K562 (cell line): Measurements from ENCODE around the gene C1RL. TPM values are rescaled to one million over a fixed set of nuclear protein-coding genes. Genes with fewer than 3 reads are reported as not detected.

Experiments
- ATAC-seq: fragments of 200-7000 bp; cut with Tn5 transposase; 3 replicates; pipeline ENCODE4 v1.9.1; 2020; ENCODE audit warnings: moderate library complexity
- BruUV-seq: library from RNA; stranded (reverse); fragments of 400-500 nt; replicated peaks from 2 replicates; lab custom pipeline; 2021; lab: Mats Ljungman, UMichigan
- CTCF ChIA-PET: fragments of 300-600 bp; formaldehyde crosslinking; extraction: SDS; loops from one replicate; lab custom pipeline; 2021; ENCODE audit warnings: low intra/inter-chr PET ratio; lab: Yijun Ruan, JAX
- POLR2A ChIA-PET: fragments of 300-600, 350-650 bp; sonication (Branson Sonifier 250); formaldehyde crosslinking; extraction: SDS; loops from one replicate; lab custom pipeline; 2021; ENCODE audit warnings: antibody characterized with exemption, inconsistent platforms; lab: Yijun Ruan, JAX
- DNase-seq, 4 experiments: peaks; one replicate each; pipeline versions ENCODE4 v3.0.0 to v3.0.0-alpha.2; 2011 to 2018; ENCODE audit warnings: low spot score in 3 of 4, mixed read lengths in 3 of 4; ENCODE audit errors: extremely low read depth in 1 of 4
- FAIRE-seq: peaks from 2 replicates; lab custom pipeline; 2011; peaks lifted over from hg19 to GRCh38; lab: Jason Lieb, UNC
- H2AFZ ChIP-seq: 2 replicates; pipeline ENCODE4 v1.6.0; 2011; ENCODE audit warnings: low read depth, low read length, control low read depth, inconsistent platforms
- H3K27ac ChIP-seq: fragments of 200-600 bp; 3 replicates; pipeline ENCODE4 v1.8.0; 2011; ENCODE audit warnings: low read depth, mild to moderate bottlenecking, control low read depth, inconsistent platforms, low read length, moderate library complexity, mixed read lengths; ENCODE audit errors: extremely low read depth
- H3K27me3 ChIP-seq, 2 experiments: fragments of 300-600 bp in 1 of 2; 2 replicates in 1 of 2; 3 replicates in 1 of 2; pipeline versions ENCODE4 v1.6.0 to v1.8.0; 2011; ENCODE audit warnings: inconsistent platforms in 2 of 2, low read length in 2 of 2, mild to moderate bottlenecking in 1 of 2, mixed read lengths in 1 of 2, moderate library complexity in 1 of 2; ENCODE audit not compliant: control insufficient read depth in 2 of 2, insufficient read depth in 2 of 2
- H3K36me3 ChIP-seq: fragments of 300-600 bp; 3 replicates; pipeline ENCODE4 v1.8.0; 2011; ENCODE audit warnings: mild to moderate bottlenecking, low read length, inconsistent platforms; ENCODE audit not compliant: control insufficient read depth, insufficient read depth
- H3K4me1 ChIP-seq, 2 experiments: fragments of 200-600 bp in 1 of 2; replicated peaks in 1 of 2; 2 replicates in 1 of 2; 3 replicates in 1 of 2; pipeline versions ENCODE4 v1.5.1 to v1.8.0; 2011; ENCODE audit warnings: inconsistent platforms in 2 of 2, low read length in 2 of 2, mild to moderate bottlenecking in 1 of 2, mixed read lengths in 1 of 2, moderate library complexity in 1 of 2; ENCODE audit not compliant: control insufficient read depth in 2 of 2, insufficient read depth in 2 of 2
- H3K4me2 ChIP-seq: 2 replicates; pipeline ENCODE4 v1.6.1; 2011; ENCODE audit warnings: low read length, control low read depth, inconsistent platforms, mixed read lengths; ENCODE audit not compliant: insufficient read depth
- H3K4me3 ChIP-seq: fragments of 200-600 bp; sonication (generic), shearing (Covaris generic); 2 replicates; pipeline ENCODE4 v1.5.1; 2016; ENCODE audit warnings: control low read depth, inconsistent platforms
- H3K79me2 ChIP-seq: fragments of 200-600 bp; 3 replicates; pipeline ENCODE4 v1.8.0; 2011; ENCODE audit warnings: low read length, inconsistent platforms; ENCODE audit not compliant: control insufficient read depth, insufficient read depth
- H3K9ac ChIP-seq, 2 experiments: 2 replicates each; pipeline versions ENCODE4 v1.6.0 to v1.6.1; 2011; ENCODE audit warnings: low read depth in 2 of 2, low read length in 2 of 2, control low read depth in 1 of 2, inconsistent platforms in 1 of 2, mild to moderate bottlenecking in 1 of 2, mixed read lengths in 1 of 2; ENCODE audit not compliant: insufficient read depth in 1 of 2
- H3K9me1 ChIP-seq: one replicate; pipeline ENCODE4 v1.6.0; 2011; ENCODE audit warnings: inconsistent platforms, mild to moderate bottlenecking, low read length, moderate library complexity; ENCODE audit not compliant: control insufficient read depth, insufficient read depth
- H3K9me3 ChIP-seq: replicated peaks from 2 replicates; pipeline ENCODE4 v1.5.1; 2011; ENCODE audit warnings: low read depth, low read length, inconsistent platforms; ENCODE audit not compliant: control insufficient read depth, insufficient read depth
- H4K20me1 ChIP-seq: replicated peaks from 2 replicates; pipeline ENCODE4 v1.6.1; 2011; ENCODE audit warnings: low read length, inconsistent platforms, mixed read lengths; ENCODE audit not compliant: control insufficient read depth, insufficient read depth
- BDP1 ChIP-seq: IDR thresholded peaks from 3 replicates; pipeline ENCODE4 v1.6.1; 2011; ENCODE audit not compliant: insufficient read length, insufficient read depth
- FIP1L1 ChIP-seq: fragments of 200-400 bp; formaldehyde crosslinking; IDR thresholded peaks from 2 replicates; pipeline ENCODE4 v1.6.1; 2018; ENCODE audit warnings: mild to moderate bottlenecking, low read depth, low read length; ENCODE audit not compliant: poor library complexity, severe bottlenecking
- FOXA1 ChIP-seq: fragments of 450-650 bp; IDR thresholded peaks from 2 replicates; pipeline ENCODE4 v1.6.1; 2016; ENCODE audit warnings: mild to moderate bottlenecking, borderline replicate concordance
- OTX1 ChIP-seq: fragments of 450-650 bp; formaldehyde crosslinking; IDR thresholded peaks from 2 replicates; pipeline ENCODE4 v1.4.0; 2022; ENCODE audit warnings: mild to moderate bottlenecking
- SRSF9 ChIP-seq: fragments of 200-400 bp; formaldehyde crosslinking; IDR thresholded peaks from 2 replicates; pipeline ENCODE4 v1.6.1; 2017; ENCODE audit warnings: low read depth, low read length, borderline replicate concordance
- TEAD4 ChIP-seq, 2 experiments: sonication (generic) in 1 of 2; formaldehyde crosslinking in 1 of 2; IDR thresholded peaks; 2 replicates each; pipeline versions ENCODE4 v1.6.1 to v1.8.0; 2012 to 2022; ENCODE audit warnings: borderline replicate concordance in 1 of 2, inconsistent platforms in 1 of 2, low read length in 1 of 2, mild to moderate bottlenecking in 1 of 2, missing genetic modification reagents in 1 of 2
- ZNF316 ChIP-seq: fragments of 450-650 bp; IDR thresholded peaks from 2 replicates; pipeline ENCODE4 v1.6.1; 2016
- ZNF584 ChIP-seq: fragments of 200-800 bp; sonication (Bioruptor generic); IDR thresholded peaks from 2 replicates; pipeline ENCODE4 v1.6.1; 2016; ENCODE audit warnings: low read depth, mild to moderate bottlenecking, missing genetic modification characterization, missing compliant biosample characterization
- ZNF778 ChIP-seq: fragments of 450-650 bp; formaldehyde crosslinking; IDR thresholded peaks from 2 replicates; pipeline ENCODE4 v1.4.0; 2020; ENCODE audit warnings: mild to moderate bottlenecking, moderate library complexity
- WGBS: fragments of 100-300 bp; shearing (Covaris generic); methylation state at CpG from one replicate; pipeline ENCODE4 v1.1.6; 2016; ENCODE audit warnings: low coverage, mixed read lengths; ENCODE audit not compliant: insufficient coverage; ENCODE audit errors: missing lambda C conversion rate; 5-methylcytosine and 5-hydroxymethylcytosine counted together
- in situ Hi-C: fragments of 300-500 bp; cut with MboI; formaldehyde crosslinking; loops from 4 replicates; pipeline ENCODE4 v1.15.0; 2018; ENCODE audit warnings: inconsistent platforms, mixed read lengths
- intact Hi-C: fragments of 100-400 bp; cut with micrococcal nuclease; formaldehyde crosslinking; loops from 2 replicates; pipeline ENCODE4 v1.14.2; 2022
- polyA plus RNA-seq, 8 experiments: library from polyadenylated mRNA; depleted of rRNA in 4 of 8; stranded (reverse) in 5 of 8; unstranded in 3 of 8; fragments of >200 nt; fragmentation: Nextera tagmentation in 2 of 8; fragmentation: Illumina TruSeq in 1 of 8; extraction: Ambion mirVana in 2 of 8; extraction: Trizol in 1 of 8; gene quantifications; 2 replicates each; pipeline versions ENCODE4 v1.2.1 to v1.2.3, GENCODE V29; 2011 to 2014; ENCODE audit warnings: inconsistent platforms in 1 of 8, missing spikeins in 1 of 8
- total RNA-seq, 7 experiments: library from RNA; depleted of rRNA in 6 of 7; stranded (reverse); fragments of >200 nt in 6 of 7; fragmentation: Illumina TruSeq in 2 of 7; extraction: Trizol in 2 of 7; gene quantifications; 2 replicates each; pipeline versions ENCODE4 v1.2.1 to v1.2.3, GENCODE V29; 2011 to 2021; ENCODE audit warnings: low replicate concordance in 1 of 7

Gene C1RL
- total and polyA plus RNA-seq, 9 of the 15 experiments (the other 6 are each of a cell fraction or from before 2014, with no cell fraction given): 1.4 to 10.7 (median 8.0) TPM

GRCh38 chr12:7154042-7154441, 45.0 kb upstream of the C1RL start:
- TF ChIP-seq OTX1 (no peak), ZNF584 (no peak), FIP1L1 (no peak), ZNF316 (no peak), SRSF9 (no peak), BDP1 (no peak), ZNF778 (no peak), TEAD4 (IDR thresholded peaks at IDR 0.05; ENCODE audit: low read length) (no peak), TEAD4 (CRISPR knock-in tag; IDR thresholded peaks at IDR 0.05; ENCODE audit: borderline replicate concordance) (no peak), FOXA1 (no peak)
- DNase-seq (no peak), ATAC-seq (no peak), FAIRE-seq (no peak)
- peaks cover 0 to 9% of the 10 kb centered on the region in 2 experiments; a peak in 2 of 5 replicates for H3K4me1 ChIP-seq
- BruUV-seq: no TSS peak
- H3K9me1 ChIP-seq: no peaks in the 10 kb centered on the region
- in situ Hi-C loops: no loop called here
- H3K79me2 ChIP-seq: no peaks in the 10 kb centered on the region
- no peak overlapping the region for H3K4me2 ChIP-seq
- H3K27ac ChIP-seq: no peak overlapping the region
- H3K27me3 ChIP-seq: no peaks in the 10 kb centered on the region
- ChIA-PET CTCF (no interaction called here), POLR2A (interaction anchor here (1.1 to 1.7 kb wide), 2 partner anchors 9 to 11 kb away, joined by 4 to 5 read pairs; no protein-coding TSS in a partner anchor)
- no peak overlapping the region for H3K9ac ChIP-seq
- intact Hi-C loops: no loop called here
- no peaks in the 10 kb centered on the region for H4K20me1 ChIP-seq
- H3K9me3 ChIP-seq: no peaks in the 10 kb centered on the region
- 62% methylated on average over 4 of the region's 6 CpGs for WGBS
- no peak overlapping the region for H3K4me3 ChIP-seq
- H2AFZ ChIP-seq: no peak overlapping the region
- peaks cover 19% of the 10 kb centered on the region; the same call in 2 of the 3 replicates for H3K36me3 ChIP-seq
